CD4-positive, alpha-beta T cell treated with Interleukin-12 subunit alpha and Interleukin-12 subunit beta, for 1 hour (primary cell): ENCODE data around the gene TNIP1.

Experiments
- DNase-seq: peaks from one replicate; pipeline ENCODE4 v3.0.0-alpha.2; 2020

The TNIP1 gene

DNA sequence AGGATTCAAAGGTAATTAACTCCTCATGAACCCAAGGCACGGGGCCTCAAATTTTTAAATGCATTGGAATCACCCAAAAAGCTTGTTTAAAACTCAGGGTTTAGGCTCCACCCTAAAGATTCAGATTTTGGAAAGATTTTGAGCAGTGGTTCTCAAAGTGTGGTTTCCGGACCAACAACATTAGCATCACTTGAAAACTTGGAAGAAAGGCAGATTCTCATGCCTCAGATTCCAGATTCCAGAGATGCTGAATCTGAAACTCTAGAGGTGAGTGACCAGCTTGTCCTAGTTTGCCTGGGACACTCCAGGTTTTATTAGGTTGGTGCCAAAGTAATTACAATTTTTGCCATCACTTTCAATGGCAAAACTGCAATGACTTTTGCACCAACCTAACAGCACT lies 24.7 kb upstream of the TNIP1 start:
- no peak for DNase-seq

DNA sequence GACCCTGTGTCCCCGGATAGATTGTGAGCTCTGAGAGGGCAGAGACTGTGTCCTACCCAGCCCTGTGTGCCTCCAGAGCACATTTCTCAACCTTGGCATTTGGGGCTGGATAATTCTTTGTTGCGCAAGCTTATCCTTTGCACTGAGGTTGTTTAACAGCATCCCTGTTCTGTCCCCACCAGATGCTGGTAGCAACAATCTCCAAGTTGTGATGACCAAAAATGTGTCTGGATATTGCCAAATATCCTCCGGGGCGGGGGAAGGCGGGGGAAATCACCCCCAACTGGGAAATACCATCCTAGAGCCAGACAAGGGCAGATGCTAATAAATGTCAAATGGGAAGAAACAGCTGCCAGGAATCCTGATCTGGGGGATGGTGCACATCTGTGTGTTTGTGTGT lies 24.0 kb upstream of the TNIP1 start:
- DNase-seq: no peak

DNA sequence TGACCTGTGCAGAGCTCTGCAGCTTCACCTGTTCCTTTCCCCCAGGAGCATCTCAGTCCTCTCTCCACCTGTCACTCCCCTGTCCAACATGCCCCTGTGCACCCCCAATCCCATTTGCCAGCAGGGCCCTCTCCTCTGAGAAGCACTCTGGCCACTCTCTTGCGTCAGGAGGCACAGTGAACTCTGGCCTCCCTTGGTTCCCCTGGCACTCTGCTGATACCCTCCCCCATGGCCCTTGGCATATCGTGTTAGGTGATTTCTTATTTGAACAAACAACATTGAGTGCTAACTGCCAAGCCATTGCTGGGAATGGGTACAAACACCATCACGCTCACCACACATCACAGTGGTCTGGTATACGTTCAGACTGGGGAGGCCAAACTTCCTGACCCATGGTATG lies 20.9 kb upstream of the TNIP1 start:
- no peak for DNase-seq

DNA sequence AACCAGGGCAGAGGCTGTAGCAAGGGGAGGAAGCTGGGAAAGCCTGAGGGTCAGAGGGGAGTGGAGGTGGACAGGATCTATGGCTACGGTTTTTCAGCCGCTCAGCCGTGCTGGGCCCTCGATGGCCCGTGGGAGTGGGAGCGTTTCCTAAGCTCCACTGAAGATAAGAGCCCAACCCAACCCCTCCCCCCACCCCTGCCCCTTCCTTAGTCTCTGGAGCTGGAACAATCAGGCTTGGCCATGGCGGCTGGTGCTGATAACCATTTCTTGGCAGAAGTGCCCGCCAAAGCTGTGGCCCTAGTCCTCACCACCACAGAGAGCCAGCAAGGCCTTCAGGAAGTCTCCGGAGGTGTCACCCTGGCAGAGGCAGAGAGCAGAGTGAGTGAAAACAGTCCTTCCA lies 20.3 kb upstream of the TNIP1 start:
- no peak for DNase-seq

DNA sequence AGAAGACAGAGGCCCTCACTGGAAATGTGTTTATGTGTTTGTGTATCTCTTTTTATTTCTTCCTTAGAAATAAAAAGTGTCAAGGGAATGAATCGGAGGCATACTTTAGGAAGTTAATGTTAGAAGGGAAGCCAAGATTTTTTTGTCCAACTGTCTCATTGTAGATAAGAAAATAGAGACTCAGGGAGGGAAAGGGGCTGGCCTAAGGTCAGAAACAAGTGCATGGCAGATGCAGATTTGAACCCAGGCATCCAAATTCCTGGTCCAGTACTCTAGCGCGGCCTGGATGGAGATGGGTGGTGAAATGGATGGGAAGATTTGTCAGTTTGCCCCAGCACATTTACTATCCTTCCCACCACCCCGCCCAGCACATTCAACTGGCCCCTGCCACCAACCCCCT lies 19.8 kb upstream of the TNIP1 start:
- no peak for DNase-seq

DNA sequence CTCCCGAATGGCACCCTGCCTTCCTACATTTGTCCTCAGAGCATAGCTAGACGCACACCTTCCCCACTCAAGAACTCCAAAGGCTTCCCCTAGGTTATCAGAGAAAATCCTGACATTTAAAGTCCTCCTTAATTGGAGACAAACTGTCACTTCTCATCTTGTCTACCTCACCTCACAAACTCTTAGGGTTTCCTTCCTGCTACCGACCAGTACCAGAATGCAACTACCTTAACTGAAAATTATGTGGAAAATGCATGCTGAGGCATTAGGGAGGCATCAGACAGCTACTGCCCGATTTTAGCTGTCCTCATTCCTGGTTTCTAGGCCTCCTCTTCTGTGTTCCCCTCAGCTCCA lies 17.9 kb upstream of the TNIP1 start:
- no peak for DNase-seq

DNA sequence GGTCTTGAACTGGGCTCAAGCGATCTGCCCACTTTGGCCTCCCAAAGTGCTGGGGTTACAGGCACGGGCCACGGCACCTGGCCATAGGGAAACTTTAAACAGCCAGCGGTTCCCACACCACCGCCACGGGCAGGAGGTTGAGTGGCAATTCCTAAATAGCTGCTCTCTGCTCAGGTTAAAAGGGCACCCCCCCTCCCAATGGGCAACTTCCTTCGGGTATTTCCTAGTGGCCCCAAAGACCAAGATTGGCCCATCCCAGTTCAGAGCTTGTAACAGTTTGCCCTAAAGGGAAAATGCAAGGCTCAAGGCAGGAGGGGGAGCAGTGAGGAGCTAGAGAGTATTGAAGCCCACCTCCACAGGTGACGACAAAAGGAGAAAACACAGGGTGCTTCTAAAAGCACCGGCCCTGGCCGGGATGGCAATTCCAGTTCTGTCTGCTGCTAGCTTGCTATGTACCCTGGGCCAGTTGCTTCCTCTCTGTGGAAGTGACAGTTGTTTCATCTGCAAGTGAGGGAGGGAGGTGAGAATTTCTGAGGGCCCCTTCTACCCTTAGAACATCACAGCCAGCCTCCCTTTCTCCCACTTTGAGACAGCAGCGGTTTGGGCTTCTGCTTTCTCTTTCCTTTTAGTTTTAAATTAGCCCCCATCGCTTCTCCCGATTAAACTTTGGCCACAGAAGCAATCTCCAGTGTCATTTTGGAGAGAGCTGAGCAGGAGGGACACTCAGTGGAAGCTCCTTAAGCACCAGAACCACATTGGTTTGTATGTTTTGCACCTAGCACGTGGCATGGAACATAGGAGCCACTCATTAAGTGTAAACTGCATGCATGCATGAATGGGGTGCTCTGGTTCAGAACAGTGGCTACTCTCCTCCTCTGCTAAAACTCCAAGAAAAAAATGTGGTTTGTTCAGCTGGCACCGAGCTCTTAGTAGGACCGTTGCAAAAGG lies 17.3 kb upstream of the TNIP1 start:
- DNase-seq: peak; percentile 47

DNA sequence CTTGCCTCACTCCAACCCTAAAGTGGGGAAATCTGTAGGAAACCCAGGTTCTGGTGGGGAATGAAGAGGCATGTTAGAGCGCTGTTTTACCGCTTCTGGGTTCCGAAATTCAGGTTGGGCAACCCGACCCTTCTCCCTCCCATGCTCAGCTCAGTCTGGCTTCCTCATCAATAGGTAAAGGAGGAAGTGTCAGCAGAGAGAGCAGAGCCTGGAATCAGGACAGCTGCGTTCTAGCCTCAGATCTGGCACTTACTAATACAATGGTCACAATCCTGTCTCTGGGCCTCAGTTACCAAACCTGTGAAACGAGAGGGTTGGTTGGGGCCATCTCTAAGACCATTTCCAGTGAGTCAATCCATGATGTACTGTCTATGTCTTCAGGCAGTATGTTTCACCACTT lies 16.2 kb upstream of the TNIP1 start:
- no peak for DNase-seq

DNA sequence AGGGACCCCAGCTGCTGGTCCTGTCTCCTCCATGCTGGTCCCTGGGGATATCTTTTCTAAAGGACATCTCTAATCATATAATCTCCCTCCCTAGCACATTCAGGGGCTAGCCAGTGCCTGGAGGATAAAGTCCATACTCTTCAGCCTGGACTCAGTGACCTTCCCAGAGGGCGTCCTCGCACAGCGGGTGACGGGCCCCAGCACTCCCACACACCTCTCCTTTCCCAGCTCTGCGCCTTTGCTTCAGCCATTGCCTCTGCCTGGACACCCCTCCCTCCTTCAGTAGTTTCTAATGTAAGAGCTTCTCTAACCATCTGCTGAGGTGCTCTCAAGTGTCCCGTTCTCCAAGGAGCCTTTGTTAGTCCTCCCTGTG lies 15.2 kb upstream of the TNIP1 start:
- no peak for DNase-seq

DNA sequence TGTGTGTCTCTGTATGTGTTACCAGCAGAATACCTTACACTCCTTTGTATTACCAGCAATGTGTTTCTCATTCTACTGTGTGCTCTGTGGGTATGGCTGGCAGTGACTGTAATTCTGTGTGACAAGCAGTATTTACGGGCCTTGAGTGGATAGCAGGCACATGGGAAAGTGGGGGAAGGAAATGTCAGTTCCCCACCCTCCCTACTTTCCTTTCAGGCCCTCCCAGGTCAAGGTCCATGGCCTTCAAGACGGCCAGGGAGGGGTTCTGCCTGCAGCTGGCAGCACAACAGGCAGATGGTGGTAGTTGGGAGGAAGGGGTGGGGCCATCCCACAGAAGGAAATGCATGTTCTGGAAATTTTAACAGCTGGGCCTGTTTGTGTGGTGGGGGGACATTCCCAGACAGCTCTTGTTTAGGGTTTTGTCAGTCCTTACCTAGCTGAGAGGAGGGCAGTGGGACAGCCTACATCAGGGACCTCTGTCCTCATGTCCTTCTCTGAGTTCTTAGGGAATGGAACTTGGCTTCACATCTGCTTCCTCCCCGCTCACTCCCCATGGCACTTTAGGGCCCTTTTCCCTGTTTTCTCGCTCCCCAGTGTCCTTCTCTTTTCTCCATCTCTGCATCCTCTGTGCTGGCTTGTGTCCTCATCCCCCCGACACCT lies 14.6 kb upstream of the TNIP1 start:
- DNase-seq: no peak

DNA sequence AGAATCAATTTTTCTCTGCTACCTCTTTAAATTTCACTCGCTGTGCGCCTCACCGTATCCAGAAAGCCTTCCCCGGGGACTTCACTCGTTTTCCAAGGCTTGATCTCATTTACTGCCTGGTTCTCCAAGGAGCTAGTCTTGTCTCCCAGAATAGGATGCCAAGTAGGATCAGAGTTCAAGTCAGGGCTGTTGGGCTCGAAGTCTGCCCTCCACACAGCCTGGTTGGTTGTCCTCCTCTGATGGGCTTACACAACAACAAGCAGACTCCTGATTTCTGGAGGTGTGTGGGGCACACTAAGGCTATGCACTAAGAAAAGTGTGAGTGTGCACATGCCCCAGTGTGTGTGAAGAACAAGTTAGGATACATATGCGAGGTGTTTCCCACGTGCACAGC lies 14.0 kb upstream of the TNIP1 start:
- DNase-seq: no peak

DNA sequence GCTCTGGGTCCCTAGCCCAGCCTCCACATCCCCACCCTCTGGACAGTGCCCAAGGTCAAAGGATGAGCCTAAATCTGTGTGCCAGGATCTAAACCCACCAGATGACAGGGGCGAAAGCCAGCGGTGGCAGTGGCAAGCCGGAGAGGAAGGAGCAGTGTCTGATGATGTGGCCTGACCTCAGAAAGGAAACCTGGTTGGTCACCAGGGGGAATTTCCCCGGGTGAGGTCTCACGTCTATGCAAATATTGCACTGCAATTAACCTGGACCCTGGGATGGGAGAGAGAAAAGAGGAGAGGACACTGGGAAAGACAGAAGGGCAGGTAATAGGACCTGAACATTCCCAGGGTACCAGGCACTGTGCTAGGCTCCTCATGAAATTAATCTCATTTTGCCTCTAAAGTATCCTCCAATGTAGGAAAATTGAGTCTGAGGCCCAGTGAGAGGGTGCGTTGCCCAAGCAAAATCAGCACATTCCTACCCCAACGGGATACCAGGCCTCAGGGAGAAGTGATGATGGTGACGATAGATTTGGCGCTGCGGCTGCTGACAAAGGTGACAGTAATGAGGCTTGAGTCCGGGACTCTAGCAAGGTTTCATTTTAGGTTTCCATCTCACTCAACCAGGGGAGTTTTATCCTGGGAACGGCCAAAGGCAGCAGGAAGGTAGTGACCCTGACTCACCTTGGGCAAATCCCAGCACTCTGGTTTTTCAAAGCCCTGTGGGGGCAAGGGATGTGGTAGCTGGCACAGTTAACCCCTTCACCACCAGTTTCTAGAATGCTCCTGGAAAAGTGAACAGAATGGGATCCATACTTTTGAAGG lies 13.4 kb upstream of the TNIP1 start:
- peak; percentile 70 for DNase-seq

DNA sequence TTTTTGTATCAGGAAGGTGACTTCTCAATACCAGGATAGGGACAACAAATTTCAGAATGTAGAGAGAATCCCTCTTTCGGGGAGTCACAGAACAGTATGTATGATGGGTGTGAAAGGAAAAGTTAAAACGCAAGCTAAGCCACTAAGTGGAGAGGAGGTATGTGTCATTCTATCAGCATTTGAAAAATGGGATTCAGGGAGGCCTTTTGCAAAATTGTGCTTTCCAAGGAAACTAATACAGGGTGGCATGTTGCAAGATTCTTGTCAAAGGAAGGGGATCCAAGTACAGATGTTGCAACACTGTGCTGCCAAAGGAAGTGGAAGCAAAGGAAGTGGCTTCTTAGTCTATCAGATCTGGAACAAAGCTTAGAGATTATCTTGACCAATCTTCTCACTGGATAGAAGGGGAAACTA lies 12.6 kb upstream of the TNIP1 start:
- DNase-seq: no peak

DNA sequence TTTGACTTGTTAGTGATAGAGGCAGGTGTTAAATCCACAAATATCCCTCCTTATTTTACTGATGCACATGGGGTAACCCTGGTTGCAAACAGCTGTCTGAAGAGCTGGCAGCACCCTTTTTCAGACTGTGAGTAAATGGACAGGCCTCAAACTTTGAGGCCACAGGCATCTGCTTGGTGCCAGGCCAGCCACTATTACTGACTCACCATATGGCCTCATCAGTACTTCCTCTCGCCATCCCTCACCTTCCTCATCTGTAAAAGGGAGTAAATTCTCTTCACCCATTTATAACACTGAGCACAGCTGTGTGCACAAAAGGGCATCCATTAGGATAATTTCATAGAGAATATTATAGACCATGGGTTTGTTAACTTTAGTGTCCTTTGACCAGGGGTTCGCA lies 11.9 kb upstream of the TNIP1 start:
- DNase-seq: no peak

DNA sequence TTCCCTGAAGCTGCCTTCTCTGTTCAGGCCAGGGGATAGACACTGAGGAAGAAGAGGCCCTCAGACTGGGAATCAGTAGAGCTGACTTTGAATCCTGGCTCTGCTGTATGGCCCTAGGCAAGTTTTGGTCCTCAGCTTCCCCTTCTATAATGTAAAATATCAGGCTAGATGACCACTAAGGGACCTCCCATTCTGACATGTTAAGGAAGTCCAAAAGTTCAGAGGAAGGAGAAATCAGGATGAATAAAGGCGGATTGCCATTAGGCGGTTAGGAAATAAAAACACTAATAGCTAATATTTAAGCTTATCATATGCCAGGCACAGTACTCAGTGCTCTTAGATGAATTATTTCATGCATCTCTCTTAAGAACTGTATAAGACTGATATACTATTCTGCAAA lies 8.9 kb upstream of the TNIP1 start:
- DNase-seq: no peak

DNA sequence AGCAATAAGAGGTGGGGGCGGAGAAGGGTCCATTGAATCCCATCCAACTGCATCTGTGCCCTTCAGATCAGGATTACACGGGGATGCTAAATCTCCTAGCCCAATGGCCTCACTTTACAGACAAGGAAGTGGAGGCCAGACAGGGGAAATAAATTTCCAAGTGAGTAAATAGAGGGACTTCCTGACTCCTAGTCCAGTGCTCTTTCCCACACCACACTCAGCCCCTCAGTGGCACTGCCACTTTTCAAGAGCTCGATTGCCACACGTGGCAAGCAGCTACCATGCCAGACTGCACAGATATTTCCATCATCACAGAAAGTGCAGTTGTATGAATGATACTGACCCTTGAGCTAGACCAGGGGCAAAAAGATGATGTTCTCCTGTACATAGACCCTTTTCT lies 8.2 kb upstream of the TNIP1 start:
- DNase-seq: no peak

DNA sequence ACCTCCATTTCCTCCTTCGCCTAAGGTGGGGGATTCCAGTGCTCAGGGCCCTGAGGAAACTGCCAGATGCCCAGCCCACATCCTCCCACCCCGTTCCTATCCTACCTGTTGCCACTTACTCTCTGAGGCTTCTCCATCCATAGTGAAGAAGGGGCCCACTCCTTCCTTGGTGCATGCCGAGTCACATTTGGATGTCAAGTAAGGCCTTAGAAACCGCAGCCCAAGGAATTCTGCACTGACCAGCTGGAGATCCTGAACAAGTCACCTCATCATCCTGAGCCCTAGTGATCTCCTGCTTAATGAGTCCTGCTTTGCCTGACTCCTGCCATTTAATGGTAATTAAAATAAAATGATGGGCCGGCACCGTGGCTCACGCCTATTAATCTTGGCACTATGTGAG lies 6.7 kb upstream of the TNIP1 start:
- DNase-seq: no peak

DNA sequence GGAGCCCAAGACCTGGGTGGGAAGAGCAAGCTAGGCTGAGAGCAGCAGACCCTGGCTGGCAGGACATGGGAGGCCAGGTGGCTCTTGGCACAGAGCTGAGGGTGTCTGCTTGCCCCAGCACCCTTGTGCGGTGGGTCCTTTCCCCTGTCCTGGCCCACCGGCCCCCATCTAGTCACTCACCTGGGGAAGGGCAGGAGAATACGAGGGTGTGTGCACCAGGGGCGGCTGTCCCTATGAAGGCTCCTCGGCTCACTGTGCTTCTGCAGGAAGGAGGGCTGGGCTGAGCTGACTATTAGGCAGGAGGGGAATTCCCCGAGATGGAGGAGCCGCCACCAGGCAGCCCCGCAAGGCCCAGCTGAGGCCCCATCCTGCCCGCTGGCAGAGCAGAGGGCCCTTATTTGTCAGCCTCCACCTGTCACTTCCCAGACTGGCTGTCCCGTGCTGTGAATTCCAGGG lies 6.1 kb upstream of the TNIP1 start:
- peak; percentile 78 for DNase-seq

DNA sequence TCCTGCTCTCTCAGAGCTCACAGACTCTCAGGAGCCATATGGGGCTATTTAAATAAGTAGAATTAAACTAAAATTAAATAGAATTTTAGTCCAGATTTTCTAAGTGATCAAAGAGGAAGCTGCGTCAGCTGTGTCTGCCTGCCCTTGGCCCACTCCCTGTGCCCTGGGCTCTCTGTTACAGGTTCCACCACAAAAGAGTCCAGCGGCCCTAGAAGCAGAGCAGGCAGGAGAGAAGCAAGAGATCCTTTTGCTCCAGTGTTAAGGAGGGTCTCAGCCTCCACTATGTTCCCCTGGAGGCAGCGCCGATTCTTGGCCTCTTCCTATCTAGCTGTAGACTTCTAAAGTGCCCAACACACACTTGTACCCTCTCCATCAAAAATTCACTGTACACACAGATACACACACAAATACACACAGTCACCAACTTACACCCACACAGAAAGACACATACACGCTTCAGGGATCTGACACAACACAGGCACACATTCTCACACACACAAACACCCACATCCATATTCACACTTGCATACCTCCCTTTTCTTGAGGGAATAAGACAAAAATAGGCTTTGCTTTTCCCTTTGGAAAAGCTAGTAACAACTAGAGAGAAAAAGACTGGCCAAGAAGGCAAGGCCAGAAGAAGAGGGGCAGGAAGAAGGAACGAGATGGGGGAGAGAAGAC lies 5.5 kb upstream of the TNIP1 start:
- no peak for DNase-seq

DNA sequence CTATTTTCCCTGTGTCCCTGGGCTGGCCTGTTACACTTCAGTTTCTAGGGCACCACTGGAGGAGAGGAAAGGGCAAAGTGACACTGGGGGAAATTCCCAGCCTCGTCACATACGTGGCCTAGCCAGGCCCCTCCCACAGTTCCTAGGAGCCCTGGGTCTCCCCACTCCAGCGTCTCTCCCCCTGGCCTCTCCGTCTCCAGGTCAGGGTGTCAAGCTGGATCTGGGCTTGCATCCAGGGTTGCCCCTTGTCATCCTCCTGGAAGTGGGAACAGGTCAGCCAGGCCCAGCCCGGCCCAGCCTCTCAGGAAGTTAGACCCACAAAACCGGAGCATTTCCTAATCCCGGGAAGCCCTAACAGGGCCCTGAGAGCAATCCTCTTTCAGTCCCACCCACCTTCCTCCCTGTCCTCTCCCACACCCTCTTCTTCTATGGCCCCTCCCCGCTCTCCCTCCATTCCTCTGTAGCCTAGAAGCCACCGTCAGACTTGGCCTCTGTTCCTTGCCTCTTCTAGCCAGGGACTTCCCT lies 4.7 kb upstream of the TNIP1 start:
- DNase-seq: peak; percentile 75

DNA sequence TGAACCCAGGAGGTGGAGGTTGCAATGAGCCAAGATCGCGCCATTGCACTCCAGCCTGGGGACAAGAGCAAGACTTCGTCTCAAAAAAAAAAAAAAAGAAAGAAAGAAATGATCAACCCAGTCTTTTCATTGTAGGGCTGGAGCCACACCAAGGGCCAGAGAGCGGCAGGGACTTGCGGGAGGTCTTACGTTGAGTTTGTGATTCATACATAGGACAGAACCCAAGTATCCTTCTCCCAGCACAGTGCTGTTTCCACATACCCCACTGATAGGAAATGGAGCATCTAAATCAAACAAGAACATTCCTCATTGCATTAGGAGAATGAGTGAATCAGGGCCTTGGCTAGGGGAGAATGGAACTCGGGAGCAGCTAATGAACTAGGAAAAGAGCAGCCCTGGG lies 3.5 kb upstream of the TNIP1 start:
- DNase-seq: no peak

DNA sequence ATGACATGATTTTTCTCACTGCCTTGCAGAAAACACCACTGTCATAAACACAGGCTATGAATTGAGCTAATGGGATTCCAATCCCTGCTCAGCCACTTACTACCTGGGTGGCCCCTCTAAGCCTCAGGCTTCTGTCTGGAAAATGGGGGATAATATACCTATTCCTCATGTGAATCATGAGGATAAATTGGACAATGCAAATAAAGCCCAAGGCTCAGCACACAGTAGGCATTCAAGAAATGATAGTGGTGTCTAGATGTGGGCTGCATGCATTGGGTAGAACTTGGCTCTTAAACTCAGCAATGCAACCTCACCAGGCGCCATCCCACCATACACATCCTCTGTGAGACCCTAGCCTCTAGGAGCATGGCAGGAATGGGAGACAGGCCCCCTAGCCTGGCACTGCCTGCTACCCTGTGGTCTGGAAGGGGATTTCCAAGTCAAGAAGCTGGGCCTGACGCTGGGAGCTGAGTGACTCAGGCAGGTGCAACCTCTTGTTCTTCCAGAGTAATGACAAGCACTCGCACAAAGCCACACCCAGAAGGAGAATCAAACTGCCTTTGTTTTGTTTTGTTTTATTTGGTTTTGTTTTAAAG lies 2.3 kb upstream of the TNIP1 start:
- peak; percentile 78 for DNase-seq
